ENCODE data around the gene CLBA1.

DNA sequence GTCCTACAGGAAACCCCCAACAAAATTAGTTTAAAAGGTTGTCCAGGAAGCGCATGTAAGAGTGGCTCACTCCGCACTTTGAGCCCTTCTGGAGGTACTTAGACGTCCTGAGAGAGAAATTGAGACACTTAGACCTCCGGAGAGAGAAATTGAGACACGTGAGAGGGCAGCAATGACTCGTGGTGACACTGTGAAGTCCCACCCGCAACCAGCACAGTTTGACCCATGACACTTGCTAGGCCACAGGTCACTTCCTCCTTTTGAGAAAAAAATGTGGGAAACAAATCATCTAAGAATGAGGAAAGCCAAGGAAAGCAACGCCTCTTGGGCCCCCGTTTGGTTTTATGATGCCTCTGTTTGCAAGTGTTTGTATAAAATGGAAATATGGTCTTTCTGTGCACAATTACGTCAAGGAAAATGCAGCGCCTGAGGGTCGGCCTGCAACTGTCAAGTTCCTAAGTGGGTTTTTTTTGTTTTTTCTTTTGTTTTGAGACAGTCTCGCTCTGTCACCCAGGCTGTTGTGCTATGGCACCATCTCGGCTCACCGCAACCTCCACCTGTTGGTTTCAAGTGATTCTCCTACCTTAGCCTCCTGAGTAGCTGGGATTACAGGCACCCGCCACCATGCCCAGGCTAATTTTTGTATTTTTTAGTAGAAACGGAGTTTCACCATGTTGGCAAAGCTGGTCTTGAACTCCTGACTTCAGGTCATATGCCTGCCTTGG lies 48.9 kb downstream of the CLBA1 start:
- TF ChIP-seq, protein P1, sequence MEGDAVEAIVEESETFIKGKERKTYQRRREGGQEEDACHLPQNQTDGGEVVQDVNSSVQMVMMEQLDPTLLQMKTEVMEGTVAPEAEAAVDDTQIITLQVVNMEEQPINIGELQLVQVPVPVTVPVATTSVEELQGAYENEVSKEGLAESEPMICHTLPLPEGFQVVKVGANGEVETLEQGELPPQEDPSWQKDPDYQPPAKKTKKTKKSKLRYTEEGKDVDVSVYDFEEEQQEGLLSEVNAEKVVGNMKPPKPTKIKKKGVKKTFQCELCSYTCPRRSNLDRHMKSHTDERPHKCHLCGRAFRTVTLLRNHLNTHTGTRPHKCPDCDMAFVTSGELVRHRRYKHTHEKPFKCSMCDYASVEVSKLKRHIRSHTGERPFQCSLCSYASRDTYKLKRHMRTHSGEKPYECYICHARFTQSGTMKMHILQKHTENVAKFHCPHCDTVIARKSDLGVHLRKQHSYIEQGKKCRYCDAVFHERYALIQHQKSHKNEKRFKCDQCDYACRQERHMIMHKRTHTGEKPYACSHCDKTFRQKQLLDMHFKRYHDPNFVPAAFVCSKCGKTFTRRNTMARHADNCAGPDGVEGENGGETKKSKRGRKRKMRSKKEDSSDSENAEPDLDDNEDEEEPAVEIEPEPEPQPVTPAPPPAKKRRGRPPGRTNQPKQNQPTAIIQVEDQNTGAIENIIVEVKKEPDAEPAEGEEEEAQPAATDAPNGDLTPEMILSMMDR (conservative IDR thresholded peaks at IDR 0.05; ENCODE audit: low read depth, low read length) = no peak
- no peak for TF ChIP-seq EZH2 (IDR thresholded peaks at IDR 0.05; ENCODE audit: borderline replicate concordance, low read depth, low read length, poor library complexity, severe bottlenecking)

Measured in A673 (cell line).